ENCODE measurements around the gene LCTL.
"Not testable (repeated sequence)": the region's sequence is repeated elsewhere in the genome, so short reads cannot be mapped to it uniquely, and the experiment has no call there.

The LCTL gene

GRCh38 chr15:66563566-66564110 lies 2.2 kb downstream of the LCTL start:
- DNase-seq, result no peak

- DNase-seq, result no peak
Observed at GRCh38 chr15:66563126-66563525, 2.7 kb downstream of the LCTL start.

- peak; percentile 89 for DNase-seq
Observed at GRCh38 chr15:66560856-66561525, 4.8 kb downstream of the LCTL start.

- no peak for DNase-seq
Observed at GRCh38 chr15:66558271-66558670, 7.5 kb downstream of the LCTL start.

- no peak for DNase-seq
Observed at GRCh38 chr15:66555685-66556084, 10.1 kb downstream of the LCTL start.

GRCh38 chr15:66545255-66545654 lies 20.5 kb downstream of the LCTL start:
- DNase-seq, result no peak

- no peak for DNase-seq
Observed at GRCh38 chr15:66542896-66543295, 22.9 kb downstream of the LCTL start.

GRCh38 chr15:66535056-66535455 lies 30.7 kb downstream of the LCTL start:
- no peak for DNase-seq

- DNase-seq, result no peak
Observed at GRCh38 chr15:66524838-66525237, 41.0 kb downstream of the LCTL start.

- DNase-seq, result no peak
Observed at GRCh38 chr15:66523926-66524325, 41.9 kb downstream of the LCTL start.

- no peak for DNase-seq
Observed at GRCh38 chr15:66515901-66516322, 49.9 kb downstream of the LCTL start.

- DNase-seq, result no peak
Observed at GRCh38 chr15:66514586-66514985, 51.2 kb downstream of the LCTL start.

- no peak for DNase-seq
Observed at GRCh38 chr15:66508293-66508883, 57.4 kb downstream of the LCTL start.

GRCh38 chr15:66505818-66506217 lies 60.0 kb downstream of the LCTL start:
- no peak for DNase-seq

GRCh38 chr15:66505430-66505811 lies 60.4 kb downstream of the LCTL start:
- DNase-seq, result peak; percentile 31

- peak; percentile 93 for DNase-seq
Observed at GRCh38 chr15:66504563-66505429, 61.0 kb downstream of the LCTL start, which contains the start of the genes RPL4 and ZWILCH. TSS of gene RPL4 (minus strand) at chr15:66504855. CDS start at chr15:66504790, 65 bp downstream. TSS of gene ZWILCH (plus strand) at chr15:66505326. CDS start at chr15:66505339, 13 bp downstream.

- DNase-seq, result no peak
Observed at GRCh38 chr15:66503780-66504562, 61.8 kb downstream of the LCTL start.

GRCh38 chr15:66503041-66503648 lies 62.7 kb downstream of the LCTL start:
- not testable (repeated sequence) for DNase-seq

- no peak for DNase-seq
Observed at GRCh38 chr15:66502491-66502890, 63.3 kb downstream of the LCTL start.

- not testable (repeated sequence) for DNase-seq
Observed at GRCh38 chr15:66500346-66500745, 65.5 kb downstream of the LCTL start.

GRCh38 chr15:66498501-66499386 lies 67.1 kb downstream of the LCTL start:
- no peak for DNase-seq

All from SHP77 treated with DMSO at 0.1 percent for 48 hours (cell line).